Measurements from ENCODE around the gene AGMO.

AGMO gene

DNA sequence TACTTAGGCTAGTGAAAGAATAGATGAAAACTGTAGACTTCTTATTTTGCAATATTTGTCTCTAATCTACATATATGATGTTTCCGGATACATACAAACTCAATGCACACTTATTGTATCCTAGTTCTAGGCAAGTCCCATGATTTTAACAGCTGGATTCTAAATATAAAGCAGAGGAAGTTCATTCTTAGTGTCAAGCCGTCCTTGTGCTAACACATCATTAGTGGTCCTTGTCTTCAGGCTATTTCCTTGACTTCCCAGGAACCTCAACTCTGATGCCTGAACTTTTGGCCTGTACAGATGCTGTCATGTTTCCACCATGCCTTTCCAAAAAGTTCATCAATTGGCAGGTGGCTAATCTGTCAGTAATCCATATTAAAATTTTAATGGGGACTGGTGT lies 357.4 kb downstream of the AGMO start:
- H3K9ac ChIP-seq = no peak overlapping the region
- H3K27me3 ChIP-seq (ENCODE audit: insufficient read depth, low read depth) = no peaks in the 10 kb centered on the region
- no peaks in the 10 kb centered on the region for H3K79me2 ChIP-seq (ENCODE audit: insufficient read depth, low read depth)
- H3K4me2 ChIP-seq = no peak overlapping the region
- no peaks in the 10 kb centered on the region for H4K20me1 ChIP-seq (ENCODE audit: insufficient read depth)
- H2AFZ ChIP-seq (ENCODE audit: low read depth) = no peak overlapping the region
- no peaks in the 10 kb centered on the region for H3K4me1 ChIP-seq (ENCODE audit: low read depth, poor library complexity, severe bottlenecking)
- H3K27ac ChIP-seq = no peak overlapping the region
- H3K36me3 ChIP-seq (ENCODE audit: insufficient read depth) = no peaks in the 10 kb centered on the region
- H3K4me3 ChIP-seq (IDR thresholded peaks at IDR 0.05; ENCODE audit: insufficient read depth, low read depth, low read length) = no peak overlapping the region
- no peak for TF ChIP-seq CTCF (conservative IDR thresholded peaks at IDR 0.05; ENCODE audit: low read depth, low read length)

DNA sequence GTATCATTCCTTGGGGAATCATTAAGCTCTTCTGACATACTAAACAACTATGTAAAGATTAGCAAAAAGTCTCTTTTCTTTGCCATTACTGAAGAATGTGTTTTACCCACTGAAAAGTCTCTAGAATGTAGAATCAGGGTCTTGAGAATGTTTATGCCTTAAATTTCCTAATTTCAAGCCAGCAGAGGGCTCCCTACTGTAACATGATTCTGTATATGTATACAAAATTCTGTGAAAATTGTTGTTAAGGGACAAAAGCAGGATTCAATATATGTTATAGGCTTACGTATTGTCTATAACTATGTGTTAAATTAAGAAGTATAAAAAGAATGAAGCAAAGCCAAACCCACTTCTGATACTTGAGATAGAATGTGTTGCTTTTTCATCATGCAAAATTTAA lies 362.3 kb downstream of the AGMO start:
- no peak overlapping the region for H3K4me2 ChIP-seq
- no peak overlapping the region for H3K27ac ChIP-seq
- H3K79me2 ChIP-seq (ENCODE audit: insufficient read depth, low read depth) = no peaks in the 10 kb centered on the region
- H3K4me1 ChIP-seq (ENCODE audit: low read depth, poor library complexity, severe bottlenecking) = no peaks in the 10 kb centered on the region
- H3K9ac ChIP-seq = no peak overlapping the region
- H3K4me3 ChIP-seq (IDR thresholded peaks at IDR 0.05; ENCODE audit: insufficient read depth, low read depth, low read length) = no peak overlapping the region
- H3K36me3 ChIP-seq (ENCODE audit: insufficient read depth) = no peaks in the 10 kb centered on the region
- H4K20me1 ChIP-seq (ENCODE audit: insufficient read depth) = no peaks in the 10 kb centered on the region
- TF ChIP-seq CTCF (conservative IDR thresholded peaks at IDR 0.05; ENCODE audit: low read depth, low read length) = no peak; the same call in 1 of the 2 replicates
- no peak overlapping the region for H2AFZ ChIP-seq (ENCODE audit: low read depth)
- no peaks in the 10 kb centered on the region for H3K27me3 ChIP-seq (ENCODE audit: insufficient read depth, low read depth)

GRCh38 chr7:15197042-15197977 lies 364.5 kb downstream of the AGMO start:
- Histone ChIP-seq H3K4me3 (IDR thresholded peaks at IDR 0.05; ENCODE audit: insufficient read depth, low read depth, low read length) (no peak overlapping the region), H3K27ac (no peak overlapping the region), H3K79me2 (ENCODE audit: insufficient read depth, low read depth) (no peaks in the 10 kb centered on the region), H3K36me3 (ENCODE audit: insufficient read depth) (no peaks in the 10 kb centered on the region), H3K27me3 (ENCODE audit: insufficient read depth, low read depth) (no peaks in the 10 kb centered on the region), H3K9ac (no peak overlapping the region), H3K4me2 (no peak overlapping the region), H3K4me1 (ENCODE audit: low read depth, poor library complexity, severe bottlenecking) (no peaks in the 10 kb centered on the region), H2AFZ (ENCODE audit: low read depth) (no peak overlapping the region), H4K20me1 (ENCODE audit: insufficient read depth) (no peaks in the 10 kb centered on the region)
- no peak for TF ChIP-seq CTCF (conservative IDR thresholded peaks at IDR 0.05; ENCODE audit: low read depth, low read length)

DNA sequence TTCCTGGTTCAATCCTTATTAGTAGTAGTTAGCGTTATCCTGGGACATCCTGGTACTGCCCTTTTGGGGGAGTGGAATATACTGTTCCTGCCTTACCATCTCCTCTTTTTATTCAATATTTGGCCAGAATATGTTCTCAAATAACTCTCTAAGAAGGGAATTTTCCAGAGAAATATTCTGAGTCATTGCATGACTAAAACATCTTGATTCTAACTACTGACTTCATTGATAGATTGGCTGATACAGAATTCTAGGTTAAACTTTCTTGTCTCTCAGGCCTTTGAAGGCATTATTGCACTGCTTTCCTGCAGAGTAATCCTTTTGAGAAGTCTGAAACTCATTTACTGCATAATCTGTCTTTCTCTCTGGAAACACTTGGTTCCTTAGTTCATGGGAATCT lies 383.8 kb downstream of the AGMO start:
- H3K79me2 ChIP-seq (ENCODE audit: insufficient read depth, low read depth) = no peaks in the 10 kb centered on the region
- no peaks in the 10 kb centered on the region for H3K36me3 ChIP-seq (ENCODE audit: insufficient read depth)
- H3K4me2 ChIP-seq = no peak overlapping the region
- TF ChIP-seq CTCF (conservative IDR thresholded peaks at IDR 0.05; ENCODE audit: low read depth, low read length) = no peak
- no peaks in the 10 kb centered on the region for H3K4me1 ChIP-seq (ENCODE audit: low read depth, poor library complexity, severe bottlenecking)
- no peak overlapping the region for H3K9ac ChIP-seq
- H3K27ac ChIP-seq = no peak overlapping the region
- H2AFZ ChIP-seq (ENCODE audit: low read depth) = no peak overlapping the region
- no peak overlapping the region for H3K4me3 ChIP-seq (IDR thresholded peaks at IDR 0.05; ENCODE audit: insufficient read depth, low read depth, low read length)
- H4K20me1 ChIP-seq (ENCODE audit: insufficient read depth) = no peaks in the 10 kb centered on the region
- no peaks in the 10 kb centered on the region for H3K27me3 ChIP-seq (ENCODE audit: insufficient read depth, low read depth)
